ENCODE measurements around the gene MYO1D. TPM values are rescaled to one million over a fixed set of nuclear protein-coding genes. Genes with fewer than 3 reads are reported as not detected.

MYO1D gene
- 6.1 and 7.1 TPM in 2 replicates for total RNA-seq

DNA sequence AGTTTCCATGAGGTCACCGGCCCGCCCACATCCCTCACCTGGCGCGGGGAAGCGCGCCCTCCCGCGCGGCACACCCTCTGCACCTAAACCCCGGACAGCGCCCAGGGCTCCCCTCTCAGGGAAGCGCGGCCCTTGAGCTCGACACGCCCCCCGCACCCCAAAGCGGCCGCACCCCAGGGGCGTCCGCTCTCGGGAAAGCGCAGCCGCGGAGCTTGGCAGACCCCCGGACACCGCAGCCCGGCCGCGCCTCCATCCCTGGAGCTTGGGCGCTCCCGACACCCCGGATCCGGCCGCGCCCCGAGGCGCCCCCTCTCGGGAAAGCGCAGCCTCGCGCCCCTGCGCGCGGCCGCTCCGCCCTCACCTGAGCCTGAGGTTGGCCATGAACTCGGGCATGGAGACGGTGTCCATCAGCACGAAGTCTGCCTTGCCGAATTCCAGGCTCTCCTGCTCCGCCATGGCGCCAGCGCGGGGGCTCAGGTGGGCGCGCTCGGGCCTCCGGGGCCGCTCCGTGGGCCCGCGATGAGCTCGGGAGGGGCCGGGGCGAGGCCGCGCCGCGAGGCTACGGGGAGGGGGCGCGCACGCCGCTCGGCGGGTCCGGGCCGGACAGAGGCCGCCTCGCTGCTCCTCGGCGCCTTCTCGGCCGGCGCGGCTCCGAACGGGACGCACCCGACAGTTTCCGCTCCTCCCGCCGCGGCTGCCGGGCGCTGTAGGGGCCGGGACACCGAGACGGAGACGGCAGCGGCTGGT is at the start of gene MYO1D:
MYO1D (minus strand) TSS at position 708 of the 747 bp plus-strand sequence; CDS start at position 456, 252 bp downstream.

DNA sequence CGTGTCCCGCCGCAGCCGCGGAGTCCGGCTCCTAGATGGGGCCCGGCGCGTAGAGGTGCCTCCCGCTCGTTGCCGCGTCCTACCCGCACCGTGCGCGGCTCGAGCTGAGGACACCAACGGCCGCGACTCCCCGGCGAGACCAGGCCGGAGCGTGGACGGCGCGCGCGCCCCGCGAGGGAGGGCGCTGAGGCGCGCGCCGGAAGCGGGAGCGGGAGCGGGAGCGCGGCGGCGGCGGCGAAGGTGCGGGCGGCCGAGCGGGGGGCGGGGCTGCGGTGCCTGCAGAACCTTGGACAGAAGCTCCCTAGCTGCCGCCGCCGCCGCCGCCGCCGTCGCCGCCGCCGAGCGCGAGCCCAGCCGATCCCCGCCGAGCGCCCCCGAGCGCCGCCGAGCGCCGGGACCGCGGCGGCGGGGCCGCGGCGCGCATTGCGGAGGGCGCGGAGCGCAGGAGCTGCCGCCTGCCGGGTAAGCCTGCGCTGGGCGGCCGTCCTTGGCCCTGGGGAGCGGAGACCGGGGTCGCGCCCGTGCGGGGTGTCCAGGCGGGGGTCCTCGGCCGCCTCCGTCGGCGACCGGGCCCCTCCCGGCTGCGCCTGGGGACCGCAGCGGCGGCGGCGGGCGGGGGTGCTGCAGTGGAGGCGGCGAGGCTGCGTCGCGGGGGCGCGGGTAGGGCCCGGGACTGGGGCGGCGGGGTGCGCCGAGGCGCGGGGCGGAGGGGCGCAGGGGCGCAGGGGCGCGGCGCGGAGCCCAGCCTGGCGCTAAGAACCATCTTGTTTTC is 390.0 kb downstream of the MYO1D start, which contains the start of gene CDK5R1:
CDK5R1 (plus strand) TSS at position 293 of the 772 bp plus-strand sequence. CDS start 628 bp downstream, outside the sequence.

DNA sequence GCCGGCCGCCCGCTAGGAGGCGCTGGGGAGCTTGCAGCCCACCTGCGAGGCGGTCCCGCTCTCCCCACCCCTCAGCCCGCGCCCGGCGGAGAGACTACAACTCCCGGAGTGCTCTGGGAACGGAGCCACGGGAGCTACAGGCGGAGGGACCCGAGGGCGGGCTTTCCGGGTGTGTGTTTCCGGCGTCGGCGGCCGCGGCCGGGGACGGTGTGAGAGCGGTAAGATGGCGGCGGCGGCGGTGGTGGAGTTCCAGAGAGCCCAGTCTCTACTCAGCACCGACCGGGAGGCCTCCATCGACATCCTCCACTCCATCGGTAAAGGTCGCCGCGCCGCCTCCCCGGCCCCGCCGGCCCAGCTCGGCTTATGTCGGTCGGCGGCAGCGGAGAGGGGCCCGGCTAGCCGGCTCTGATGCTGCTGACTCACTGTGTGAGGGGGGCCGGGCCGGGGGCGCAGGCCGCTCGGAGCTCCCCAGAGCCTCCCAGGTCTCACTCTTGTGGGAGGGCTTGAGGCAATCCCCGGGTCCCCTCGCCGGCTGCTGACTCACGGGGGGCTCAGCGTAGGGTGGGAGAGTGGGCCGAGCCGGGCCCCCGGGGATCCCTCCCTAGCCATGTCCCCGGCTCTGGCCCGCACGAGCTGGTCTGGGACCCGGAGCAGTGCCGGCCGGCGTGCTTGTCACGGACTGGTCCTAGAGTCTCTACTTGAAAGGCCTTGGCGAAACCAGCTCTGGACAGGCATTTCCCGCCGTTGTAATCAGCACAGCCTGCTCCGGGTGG is 432.4 kb downstream of the MYO1D start, which contains the start of gene PSMD11:
PSMD11 (plus strand) TSS at position 210 of the 773 bp plus-strand sequence; CDS start at position 224, 14 bp downstream.

Other genes with a start within 250 kb of the MYO1D start
- gene TMEM98, start 51.0 kb upstream of the MYO1D start, total RNA-seq = 102 and 280 TPM in 2 replicates
- gene SPACA3, start 114.7 kb upstream of the MYO1D start, total RNA-seq = not detected in 2 replicates

Measured in bronchial smooth muscle cell (primary cell).